Lower leg skin (tissue), 3 donors: ENCODE data around the gene CCL23.

Source experiments
- POLR2A ChIP-seq, 2 donors: fragments of 450-650 bp; IDR thresholded peaks; one replicate each; pipeline ENCODE4 v1.6.1; 2016 to 2017; ENCODE audit warnings: antibody characterized with exemption in 2 of 2, mild to moderate bottlenecking in 1 of 2, moderate library complexity in 1 of 2
- TF ChIP-seq, protein P1 (sequence below), 3 donors: fragments of 450-650 bp; IDR thresholded peaks; one replicate each; pipeline ENCODE4 v1.5.1; 2016; ENCODE audit warnings: antibody characterized with exemption in 3 of 3, mild to moderate bottlenecking in 3 of 3, moderate library complexity in 2 of 3

- TF ChIP-seq, protein P1, sequence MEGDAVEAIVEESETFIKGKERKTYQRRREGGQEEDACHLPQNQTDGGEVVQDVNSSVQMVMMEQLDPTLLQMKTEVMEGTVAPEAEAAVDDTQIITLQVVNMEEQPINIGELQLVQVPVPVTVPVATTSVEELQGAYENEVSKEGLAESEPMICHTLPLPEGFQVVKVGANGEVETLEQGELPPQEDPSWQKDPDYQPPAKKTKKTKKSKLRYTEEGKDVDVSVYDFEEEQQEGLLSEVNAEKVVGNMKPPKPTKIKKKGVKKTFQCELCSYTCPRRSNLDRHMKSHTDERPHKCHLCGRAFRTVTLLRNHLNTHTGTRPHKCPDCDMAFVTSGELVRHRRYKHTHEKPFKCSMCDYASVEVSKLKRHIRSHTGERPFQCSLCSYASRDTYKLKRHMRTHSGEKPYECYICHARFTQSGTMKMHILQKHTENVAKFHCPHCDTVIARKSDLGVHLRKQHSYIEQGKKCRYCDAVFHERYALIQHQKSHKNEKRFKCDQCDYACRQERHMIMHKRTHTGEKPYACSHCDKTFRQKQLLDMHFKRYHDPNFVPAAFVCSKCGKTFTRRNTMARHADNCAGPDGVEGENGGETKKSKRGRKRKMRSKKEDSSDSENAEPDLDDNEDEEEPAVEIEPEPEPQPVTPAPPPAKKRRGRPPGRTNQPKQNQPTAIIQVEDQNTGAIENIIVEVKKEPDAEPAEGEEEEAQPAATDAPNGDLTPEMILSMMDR (IDR thresholded peaks at IDR 0.05): no peak
- no peak for TF ChIP-seq POLR2A (IDR thresholded peaks at IDR 0.05)
Observed at GRCh38 chr17:36048066-36048465, 30.3 kb upstream of the CCL23 start.
